Activated naive CD8-positive, alpha-beta T cell (primary cell): Measurements from ENCODE around the gene GPC5.

ENCODE experiments used
- H3K27ac Mint-ChIP-seq: one replicate; pipeline ENCODE4 v1.8.0; 2021; ENCODE audit warnings: mixed read lengths
- H3K27me3 Mint-ChIP-seq: one replicate; pipeline ENCODE4 v1.8.0; 2021; ENCODE audit warnings: mixed read lengths
- H3K36me3 Mint-ChIP-seq: one replicate; pipeline ENCODE4 v1.8.0; 2021; ENCODE audit warnings: mixed read lengths
- H3K4me1 Mint-ChIP-seq: one replicate; pipeline ENCODE4 v1.8.0; 2021; ENCODE audit warnings: low read depth, mixed read lengths
- H3K4me3 Mint-ChIP-seq: one replicate; pipeline ENCODE4 v1.8.0; 2021; ENCODE audit warnings: mild to moderate bottlenecking, mixed read lengths
- H3K9me3 Mint-ChIP-seq: one replicate; pipeline ENCODE4 v1.8.0; 2021; ENCODE audit warnings: low read depth, mixed read lengths

The GPC5 gene

GRCh38 chr13:92775658-92776057 lies 1377.2 kb downstream of the GPC5 start:
- H3K4me3 Mint-ChIP-seq: no peak overlapping the region
- H3K9me3 Mint-ChIP-seq: peaks cover 8% of the 10 kb centered on the region
- no peaks in the 10 kb centered on the region for H3K27me3 Mint-ChIP-seq
- no peaks in the 10 kb centered on the region for H3K4me1 Mint-ChIP-seq
- no peak overlapping the region for H3K27ac Mint-ChIP-seq
- H3K36me3 Mint-ChIP-seq: no peaks in the 10 kb centered on the region

- H3K4me1 Mint-ChIP-seq: no peaks in the 10 kb centered on the region
- no peak overlapping the region for H3K4me3 Mint-ChIP-seq
- no peaks in the 10 kb centered on the region for H3K27me3 Mint-ChIP-seq
- H3K27ac Mint-ChIP-seq: no peak overlapping the region
- H3K9me3 Mint-ChIP-seq: peaks cover 4% of the 10 kb centered on the region
- H3K36me3 Mint-ChIP-seq: no peaks in the 10 kb centered on the region
These were observed 1383.7 kb downstream of the GPC5 start for GRCh38 chr13:92781965-92782690.

GRCh38 chr13:92802776-92803175 lies 1404.4 kb downstream of the GPC5 start:
- Mint-ChIP-seq H3K4me1 (peaks cover 10% of the 10 kb centered on the region), H3K27me3 (no peaks in the 10 kb centered on the region), H3K27ac (no peak overlapping the region), H3K4me3 (no peak overlapping the region), H3K36me3 (no peaks in the 10 kb centered on the region), H3K9me3 (no peaks in the 10 kb centered on the region)

- Mint-ChIP-seq H3K4me3 (no peak overlapping the region), H3K36me3 (no peaks in the 10 kb centered on the region), H3K9me3 (no peaks in the 10 kb centered on the region), H3K4me1 (peaks cover 10% of the 10 kb centered on the region), H3K27me3 (no peaks in the 10 kb centered on the region), H3K27ac (no peak overlapping the region)
These were observed 1405.9 kb downstream of the GPC5 start for GRCh38 chr13:92804346-92804745.

GRCh38 chr13:92804926-92805325 lies 1406.5 kb downstream of the GPC5 start:
- no peaks in the 10 kb centered on the region for H3K36me3 Mint-ChIP-seq
- no peaks in the 10 kb centered on the region for H3K27me3 Mint-ChIP-seq
- peaks cover 10% of the 10 kb centered on the region for H3K4me1 Mint-ChIP-seq
- no peak overlapping the region for H3K27ac Mint-ChIP-seq
- no peak overlapping the region for H3K4me3 Mint-ChIP-seq
- no peaks in the 10 kb centered on the region for H3K9me3 Mint-ChIP-seq

GRCh38 chr13:92805766-92806165 lies 1407.3 kb downstream of the GPC5 start:
- H3K9me3 Mint-ChIP-seq: no peaks in the 10 kb centered on the region
- H3K27me3 Mint-ChIP-seq: no peaks in the 10 kb centered on the region
- H3K36me3 Mint-ChIP-seq: no peaks in the 10 kb centered on the region
- peaks cover 10% of the 10 kb centered on the region for H3K4me1 Mint-ChIP-seq
- H3K4me3 Mint-ChIP-seq: peak overlapping the region; percentile 69
- H3K27ac Mint-ChIP-seq: no peak overlapping the region

- Mint-ChIP-seq H3K9me3 (no peaks in the 10 kb centered on the region), H3K27me3 (no peaks in the 10 kb centered on the region), H3K4me3 (peak overlapping the region; percentile 69), H3K4me1 (peaks cover 10% of the 10 kb centered on the region), H3K27ac (no peak overlapping the region), H3K36me3 (no peaks in the 10 kb centered on the region)
These were observed 1407.8 kb downstream of the GPC5 start for GRCh38 chr13:92806215-92806614.

- Mint-ChIP-seq H3K4me3 (no peak overlapping the region), H3K27ac (no peak overlapping the region), H3K27me3 (no peaks in the 10 kb centered on the region), H3K36me3 (no peaks in the 10 kb centered on the region), H3K4me1 (peaks cover 10% of the 10 kb centered on the region), H3K9me3 (no peaks in the 10 kb centered on the region)
These were observed 1408.9 kb downstream of the GPC5 start for GRCh38 chr13:92807353-92807752.

GRCh38 chr13:92807966-92808365 lies 1409.5 kb downstream of the GPC5 start:
- H3K27ac Mint-ChIP-seq: no peak overlapping the region
- H3K4me3 Mint-ChIP-seq: no peak overlapping the region
- no peaks in the 10 kb centered on the region for H3K27me3 Mint-ChIP-seq
- no peaks in the 10 kb centered on the region for H3K36me3 Mint-ChIP-seq
- peaks cover 10% of the 10 kb centered on the region for H3K4me1 Mint-ChIP-seq
- H3K9me3 Mint-ChIP-seq: no peaks in the 10 kb centered on the region

GRCh38 chr13:92821324-92821723 lies 1422.9 kb downstream of the GPC5 start:
- Mint-ChIP-seq H3K27ac (no peak overlapping the region), H3K4me3 (no peak overlapping the region), H3K4me1 (no peaks in the 10 kb centered on the region), H3K9me3 (peaks cover 6% of the 10 kb centered on the region), H3K36me3 (no peaks in the 10 kb centered on the region), H3K27me3 (no peaks in the 10 kb centered on the region)

GRCh38 chr13:92823059-92823458 lies 1424.6 kb downstream of the GPC5 start:
- no peaks in the 10 kb centered on the region for H3K36me3 Mint-ChIP-seq
- no peaks in the 10 kb centered on the region for H3K27me3 Mint-ChIP-seq
- no peaks in the 10 kb centered on the region for H3K4me1 Mint-ChIP-seq
- no peak overlapping the region for H3K27ac Mint-ChIP-seq
- peaks cover 6% of the 10 kb centered on the region for H3K9me3 Mint-ChIP-seq
- H3K4me3 Mint-ChIP-seq: no peak overlapping the region

GRCh38 chr13:92825938-92826596 lies 1427.6 kb downstream of the GPC5 start:
- Mint-ChIP-seq H3K27me3 (no peaks in the 10 kb centered on the region), H3K4me1 (no peaks in the 10 kb centered on the region), H3K4me3 (no peak overlapping the region), H3K36me3 (no peaks in the 10 kb centered on the region), H3K9me3 (no peaks in the 10 kb centered on the region), H3K27ac (no peak overlapping the region)

GRCh38 chr13:92827503-92827902 lies 1429.1 kb downstream of the GPC5 start:
- Mint-ChIP-seq H3K36me3 (no peaks in the 10 kb centered on the region), H3K4me3 (no peak overlapping the region), H3K27me3 (no peaks in the 10 kb centered on the region), H3K27ac (no peak overlapping the region), H3K4me1 (no peaks in the 10 kb centered on the region), H3K9me3 (no peaks in the 10 kb centered on the region)

- no peak overlapping the region for H3K27ac Mint-ChIP-seq
- H3K9me3 Mint-ChIP-seq: no peaks in the 10 kb centered on the region
- no peaks in the 10 kb centered on the region for H3K36me3 Mint-ChIP-seq
- H3K27me3 Mint-ChIP-seq: no peaks in the 10 kb centered on the region
- no peak overlapping the region for H3K4me3 Mint-ChIP-seq
- no peaks in the 10 kb centered on the region for H3K4me1 Mint-ChIP-seq
These were observed 1431.5 kb downstream of the GPC5 start for GRCh38 chr13:92829930-92830329.

- Mint-ChIP-seq H3K27me3 (no peaks in the 10 kb centered on the region), H3K4me3 (no peak overlapping the region), H3K9me3 (peaks cover 2% of the 10 kb centered on the region), H3K36me3 (no peaks in the 10 kb centered on the region), H3K4me1 (no peaks in the 10 kb centered on the region), H3K27ac (no peak overlapping the region)
These were observed 1432.4 kb downstream of the GPC5 start for GRCh38 chr13:92830821-92831220.

GRCh38 chr13:92833071-92833470 lies 1434.7 kb downstream of the GPC5 start:
- peaks cover 3% of the 10 kb centered on the region for H3K9me3 Mint-ChIP-seq
- H3K27me3 Mint-ChIP-seq: no peaks in the 10 kb centered on the region
- H3K4me1 Mint-ChIP-seq: no peaks in the 10 kb centered on the region
- H3K27ac Mint-ChIP-seq: no peak overlapping the region
- H3K36me3 Mint-ChIP-seq: no peaks in the 10 kb centered on the region
- no peak overlapping the region for H3K4me3 Mint-ChIP-seq
